Activated CD4-positive, CD25-positive, alpha-beta regulatory T cell treated with anti-CD3 and anti-CD28 coated beads, Interleukin-2, amount 50 U/mL, for 16 hours (primary cell): ENCODE results near the gene DLL4.
"Not testable (repeated sequence)": the region's sequence is repeated elsewhere in the genome, so short reads cannot be mapped to it uniquely, and the experiment has no call there.

Experiments
- DNase-seq: peaks from one replicate; pipeline ENCODE4 v3.0.0-alpha.2; 2020; ENCODE audit warnings: low read depth, low spot score

DLL4 gene

GRCh38 chr15:40941528-40942336, 12.6 kb downstream of the DLL4 start:
- peak; percentile 23 for DNase-seq

GRCh38 chr15:40942337-40942854, 13.3 kb downstream of the DLL4 start:
- DNase-seq = no peak

- DNase-seq = no peak
Observed at GRCh38 chr15:40942878-40943277, 13.7 kb downstream of the DLL4 start.

GRCh38 chr15:40943764-40944365, 14.7 kb downstream of the DLL4 start:
- no peak for DNase-seq

GRCh38 chr15:40944510-40945296, 15.6 kb downstream of the DLL4 start:
- DNase-seq = no peak

GRCh38 chr15:40948706-40949473, 19.8 kb downstream of the DLL4 start:
- DNase-seq = no peak

GRCh38 chr15:40949756-40950207, 20.6 kb downstream of the DLL4 start:
- DNase-seq = no peak

GRCh38 chr15:40951764-40952163, 22.6 kb downstream of the DLL4 start:
- no peak for DNase-seq

- DNase-seq = no peak
Observed at GRCh38 chr15:40952301-40952900, 23.3 kb downstream of the DLL4 start.

- DNase-seq = peak; percentile 93
Observed at GRCh38 chr15:40952901-40953712, 24.0 kb downstream of the DLL4 start, which contains the start of gene CHAC1. Gene CHAC1 (plus strand): TSS chr15:40953471. CDS start chr15:40953584, 113 bp downstream.

- no peak for DNase-seq
Observed at GRCh38 chr15:40953713-40954074, 24.6 kb downstream of the DLL4 start.

- DNase-seq = not testable (repeated sequence)
Observed at GRCh38 chr15:40954158-40954848, 25.2 kb downstream of the DLL4 start.

GRCh38 chr15:40955141-40955903, 26.2 kb downstream of the DLL4 start:
- no peak for DNase-seq

- no peak for DNase-seq
Observed at GRCh38 chr15:40955930-40956540, 26.9 kb downstream of the DLL4 start.

- DNase-seq = no peak
Observed at GRCh38 chr15:40956541-40956982, 27.4 kb downstream of the DLL4 start.

GRCh38 chr15:40957041-40957555, 28.0 kb downstream of the DLL4 start:
- DNase-seq = no peak

- no peak for DNase-seq
Observed at GRCh38 chr15:40957581-40958051, 28.5 kb downstream of the DLL4 start.

GRCh38 chr15:40958146-40958545, 29.0 kb downstream of the DLL4 start:
- no peak for DNase-seq
